H9 (cell line): Measurements from ENCODE around the gene COG4. TPM values are rescaled to one million over a fixed set of nuclear protein-coding genes. Genes with fewer than 3 reads are reported as not detected.
A peak's percentile ranks its signal among the peaks of the same experiment; 100 is the strongest.

Experiments
- DNase-seq: peaks from one replicate; pipeline ENCODE4 v3.0.0-alpha.2; 2017
- H2AFZ ChIP-seq: one replicate; pipeline ENCODE4 v1.6.1; 2013; ENCODE audit warnings: mild to moderate bottlenecking, low read length, control low read depth, moderate library complexity
- H2AK5ac ChIP-seq: 2 replicates; pipeline ENCODE4 v1.6.1; 2013; ENCODE audit warnings: low read length, control low read depth, mixed read lengths; ENCODE audit not compliant: insufficient read length
- H2BK120ac ChIP-seq: one replicate; pipeline ENCODE4 v1.6.1; 2013; ENCODE audit warnings: low read depth, mild to moderate bottlenecking, low read length, control low read depth, inconsistent platforms; ENCODE audit not compliant: poor library complexity, severe bottlenecking
- H2BK12ac ChIP-seq: 2 replicates; pipeline ENCODE4 v1.6.1; 2013; ENCODE audit warnings: low read length, control low read depth, mixed read lengths, low read depth; ENCODE audit not compliant: insufficient read length
- H2BK15ac ChIP-seq: 2 replicates; pipeline ENCODE4 v1.6.1; 2013; ENCODE audit warnings: low read depth, low read length, control low read depth
- H2BK20ac ChIP-seq: one replicate; pipeline ENCODE4 v1.6.1; 2013; ENCODE audit warnings: low read depth, mild to moderate bottlenecking, low read length, control low read depth, inconsistent platforms; ENCODE audit not compliant: poor library complexity, severe bottlenecking
- H2BK5ac ChIP-seq: 2 replicates; pipeline ENCODE4 v1.6.1; 2013; ENCODE audit warnings: low read length, control low read depth, mixed read lengths; ENCODE audit not compliant: insufficient read length
- H3K14ac ChIP-seq: 2 replicates; pipeline ENCODE4 v1.6.1; 2013; ENCODE audit warnings: low read length, control low read depth; ENCODE audit not compliant: insufficient read depth
- H3K18ac ChIP-seq: 2 replicates; pipeline ENCODE4 v1.6.1; 2013; ENCODE audit warnings: low read depth, mild to moderate bottlenecking, mixed read lengths, low read length, control low read depth; ENCODE audit not compliant: insufficient read length
- H3K23ac ChIP-seq: 2 replicates; pipeline ENCODE4 v1.6.1; 2013; ENCODE audit warnings: low read length, control low read depth, mixed read lengths, low read depth; ENCODE audit not compliant: insufficient read length
- H3K23me2 ChIP-seq: 2 replicates; pipeline ENCODE4 v1.6.1; 2013; ENCODE audit warnings: low read depth, mild to moderate bottlenecking, mixed read lengths, low read length, control low read depth; ENCODE audit not compliant: insufficient read length, poor library complexity, severe bottlenecking
- H3K27ac ChIP-seq: 2 replicates; pipeline ENCODE4 v1.5.1; 2013; ENCODE audit warnings: low read length, control low read depth, mixed read lengths, low read depth; ENCODE audit not compliant: insufficient read length
- H3K27me3 ChIP-seq: 2 replicates; pipeline ENCODE4 v1.6.1; 2013; ENCODE audit warnings: low read length, control low read depth, inconsistent platforms; ENCODE audit not compliant: insufficient read depth
- H3K4ac ChIP-seq: 2 replicates; pipeline ENCODE4 v1.6.1; 2013; ENCODE audit warnings: low read depth, mild to moderate bottlenecking, control low read depth, inconsistent platforms, low read length, moderate library complexity
- H3K4me1 ChIP-seq: 2 replicates; pipeline ENCODE4 v1.6.1; 2013; ENCODE audit warnings: low read length, control low read depth, inconsistent platforms; ENCODE audit not compliant: insufficient read depth
- H3K4me2 ChIP-seq: 2 replicates; pipeline ENCODE4 v1.6.1; 2013; ENCODE audit warnings: low read length, control low read depth, mixed read lengths; ENCODE audit not compliant: insufficient read length, insufficient read depth
- H3K56ac ChIP-seq: 2 replicates; pipeline ENCODE4 v1.6.1; 2013; ENCODE audit warnings: low read depth, mild to moderate bottlenecking, mixed read lengths, low read length, control low read depth; ENCODE audit not compliant: insufficient read length
- H3K79me1 ChIP-seq: 2 replicates; pipeline ENCODE4 v1.6.1; 2013; ENCODE audit warnings: low read depth, mild to moderate bottlenecking, moderate library complexity, low read length, control low read depth, inconsistent platforms; ENCODE audit not compliant: insufficient read depth, poor library complexity, severe bottlenecking
- H3K79me2 ChIP-seq: 2 replicates; pipeline ENCODE4 v1.6.1; 2013; ENCODE audit warnings: low read length, control low read depth, inconsistent platforms; ENCODE audit not compliant: insufficient read depth
- H3K9ac ChIP-seq: 2 replicates; pipeline ENCODE4 v1.6.1; 2013; ENCODE audit warnings: low read length, control low read depth, mixed read lengths; ENCODE audit not compliant: insufficient read length; ENCODE audit errors: extremely low read depth
- H3K9me3 ChIP-seq: one replicate; pipeline ENCODE4 v1.6.1; 2013; ENCODE audit warnings: low read depth, low read length, inconsistent platforms; ENCODE audit not compliant: control insufficient read depth
- H3T11ph ChIP-seq: one replicate; pipeline ENCODE4 v1.6.1; 2013; ENCODE audit warnings: mild to moderate bottlenecking, low read length, control low read depth, inconsistent platforms
- H4K20me1 ChIP-seq: one replicate; pipeline ENCODE4 v1.6.1; 2013; ENCODE audit not compliant: control insufficient read depth, insufficient read length, insufficient read depth
- H4K5ac ChIP-seq: 2 replicates; pipeline ENCODE4 v1.6.1; 2013; ENCODE audit warnings: low read depth, mild to moderate bottlenecking, mixed read lengths, low read length, control low read depth; ENCODE audit not compliant: insufficient read length
- H4K8ac ChIP-seq: replicated peaks from 2 replicates; pipeline ENCODE4 v1.6.1; 2013; ENCODE audit warnings: low read length, control low read depth, mixed read lengths, low read depth; ENCODE audit not compliant: insufficient read length
- H4K91ac ChIP-seq: 2 replicates; pipeline ENCODE4 v1.6.1; 2013; ENCODE audit warnings: low read depth, mild to moderate bottlenecking, moderate library complexity, mixed read lengths, low read length, control low read depth; ENCODE audit not compliant: insufficient read length
- H3K27ac Mint-ChIP-seq, 3 experiments: 2 replicates in 2 of 3; 3 replicates in 1 of 3; pipeline ENCODE4 v1.8.0; 2020 to 2021; ENCODE audit warnings: mixed read lengths in 3 of 3, mild to moderate bottlenecking in 1 of 3, moderate library complexity in 1 of 3
- H3K27me3 Mint-ChIP-seq: 2 replicates; pipeline ENCODE4 v1.8.0; 2021; ENCODE audit warnings: low read depth, mild to moderate bottlenecking, moderate library complexity, mixed read lengths
- H3K36me3 Mint-ChIP-seq, 3 experiments: 2 replicates in 2 of 3; 3 replicates in 1 of 3; pipeline ENCODE4 v1.8.0; 2020 to 2021; ENCODE audit warnings: low read depth in 3 of 3, mixed read lengths in 3 of 3; ENCODE audit not compliant: insufficient read depth in 1 of 3
- H3K4me1 Mint-ChIP-seq, 2 experiments: 2 replicates each; pipeline ENCODE4 v1.8.0; 2020; ENCODE audit warnings: mixed read lengths in 2 of 2
- H3K4me3 Mint-ChIP-seq, 2 experiments: 2 replicates in 1 of 2; 3 replicates in 1 of 2; pipeline ENCODE4 v1.8.0; 2020 to 2021; ENCODE audit warnings: mild to moderate bottlenecking in 2 of 2, mixed read lengths in 2 of 2, moderate library complexity in 1 of 2
- H3K9me3 Mint-ChIP-seq, 2 experiments: 2 replicates in 1 of 2; 3 replicates in 1 of 2; pipeline ENCODE4 v1.8.0; 2020; ENCODE audit warnings: mild to moderate bottlenecking in 2 of 2, mixed read lengths in 2 of 2, moderate library complexity in 1 of 2
- CTCF ChIP-seq: fragments of 200-600 bp; sonication (generic); conservative IDR thresholded peaks from 3 replicates; pipeline ENCODE4 v1.8.0; 2021; ENCODE audit warnings: antibody characterized with exemption, mild to moderate bottlenecking
- WGBS: extraction: QIAGEN DNeasy Blood & Tissue Kit; methylation state at CpG from one replicate; pipeline ENCODE4 v1.1.7; 2013; ENCODE audit warnings: missing lambda C conversion rate, low lambda C conversion rate, mixed read lengths; ENCODE audit not compliant: insufficient read length; ENCODE audit errors: extremely low coverage; 5-methylcytosine and 5-hydroxymethylcytosine counted together
- total RNA-seq: library from RNA; stranded (reverse); gene quantifications from 2 replicates; pipeline ENCODE4 v1.2.1, GENCODE V29; 2021

COG4 gene
- total RNA-seq, 1 experiment from 2014 or later = 51.9 TPM

DNA sequence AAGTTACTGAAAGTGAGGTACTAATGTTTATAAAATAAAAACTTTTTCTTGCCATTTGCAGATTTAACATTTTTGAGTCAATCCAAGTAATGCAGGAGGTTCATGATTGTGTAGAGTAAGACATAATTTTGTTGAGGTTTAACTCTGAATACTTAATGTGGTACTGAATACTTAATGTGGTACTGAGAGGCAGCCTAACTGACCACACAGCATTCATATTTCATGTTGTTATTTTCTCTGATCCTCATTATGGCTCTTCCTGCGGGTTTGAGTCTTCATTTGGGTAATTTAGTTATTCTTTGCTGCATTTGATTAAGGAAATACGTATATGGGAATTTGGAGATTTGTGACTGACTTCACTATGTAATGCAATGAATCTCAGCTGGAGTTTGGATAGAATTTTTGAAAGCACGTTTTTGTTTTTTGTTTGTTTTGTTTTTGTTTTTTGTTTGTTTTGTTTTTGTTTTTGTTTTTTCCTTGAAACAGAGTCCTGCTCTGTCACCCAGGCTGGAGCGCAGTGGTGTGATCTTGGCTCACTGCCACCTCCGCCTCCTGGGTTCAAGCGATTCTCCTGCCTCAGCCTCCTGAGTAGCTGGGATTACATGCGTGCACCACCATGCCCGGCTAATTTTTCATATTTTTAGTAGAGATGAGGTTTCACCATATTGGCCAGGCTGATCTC, 4.1 kb upstream of the COG4 start:
- Histone ChIP-seq H3T11ph (no peak overlapping the region), H3K4ac (no peak overlapping the region), H2AFZ (no peak overlapping the region), H4K20me1 (no peaks in the 10 kb centered on the region), H2BK120ac (no peak overlapping the region), H3K14ac (no peak overlapping the region), H3K18ac (no peak overlapping the region), H4K91ac (no peak overlapping the region), H3K56ac (no peak overlapping the region), H3K23ac (no peak overlapping the region), H3K79me2 (peaks cover 40% of the 10 kb centered on the region; the same call in 1 of the 2 replicates), H4K5ac (no peak overlapping the region), H3K27ac (no peak overlapping the region), H2AK5ac (no peak overlapping the region), H3K9ac (no peak overlapping the region), H3K23me2 (peaks cover 10% of the 10 kb centered on the region), H3K27me3 (no peaks in the 10 kb centered on the region), H2BK5ac (no peak overlapping the region), H2BK15ac (no peak overlapping the region), H3K4me2 (no peak overlapping the region), H4K8ac (no peak overlapping the region), H3K9me3 (no peaks in the 10 kb centered on the region), H3K79me1 (peaks cover 14% of the 10 kb centered on the region), H2BK12ac (no peak overlapping the region), H2BK20ac (no peak overlapping the region), H3K4me1 (peaks cover 6% of the 10 kb centered on the region; the same call in 1 of the 2 replicates)
- Mint-ChIP-seq H3K4me3 (peak overlapping the region; percentile 79 to 93), H3K9me3 (no peaks in the 10 kb centered on the region; a peak in 1 of 5 replicates), H3K27ac (peak overlapping the region in 1 of 3 experiments; percentile 53; a peak in 3 of 7 replicates), H3K4me1 (peaks cover 30 to 33% of the 10 kb centered on the region in 2 experiments), H3K36me3 (peaks cover 57 to 83% (median 73%) of the 10 kb centered on the region in 3 experiments), H3K27me3 (no peaks in the 10 kb centered on the region)
- TF ChIP-seq CTCF = no peak
- DNase-seq = no peak
- WGBS = no CpG with 5 or more reads among the region's 8 CpGs
